ENCODE results near the gene HMGA1. TPM values are rescaled to one million over a fixed set of nuclear protein-coding genes. Genes with fewer than 3 reads are reported as not detected.
"Not testable (repeated sequence)": the region's sequence is repeated elsewhere in the genome, so short reads cannot be mapped to it uniquely, and the experiment has no call there.

Gene HMGA1
- total and polyA plus RNA-seq, 8 donors: 17.0 to 38.7 (median 21.5) TPM

- Histone ChIP-seq H3K4me3 (no peak overlapping the region), H3K9me3 (no peaks in the 10 kb centered on the region), H3K4me1 (no peaks in the 10 kb centered on the region), H3K27ac (no peak overlapping the region), H3K36me3 (no peaks in the 10 kb centered on the region), H3K27me3 (no peaks in the 10 kb centered on the region)
- no peak for FAIRE-seq
- intact Hi-C loops (cut with DNase I): no loop called here
- no peak for ATAC-seq
- WGBS, 2 donors: 88 to 89% methylated on average over 2 of the region's 2 CpGs
- no peak for DNase-seq
- TF ChIP-seq CTCF (IDR thresholded peaks at IDR 0.05): no peak
Observed at GRCh38 chr6:34267746-34268145, 31.1 kb downstream of the HMGA1 start.

DNA sequence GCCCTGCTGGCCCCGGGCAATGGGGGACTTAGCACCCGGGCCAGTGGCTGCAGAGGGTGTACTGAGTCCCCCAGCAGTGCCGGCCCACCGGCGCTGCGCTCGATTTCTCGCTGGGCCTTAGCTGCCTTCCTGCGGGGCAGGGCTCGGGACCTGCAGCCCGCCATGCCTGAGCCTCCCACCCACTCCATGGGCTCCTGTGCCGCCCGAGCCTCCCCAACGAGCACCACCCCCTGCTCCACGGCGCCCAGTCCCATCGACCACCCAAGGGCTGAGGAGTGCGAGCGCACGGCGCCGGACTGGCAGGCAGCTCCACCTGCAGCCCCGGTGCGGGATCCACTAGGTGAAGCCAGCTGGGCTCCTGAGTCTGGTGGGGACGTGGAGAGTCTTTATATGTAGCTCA lies 32.5 kb downstream of the HMGA1 start:
- ATAC-seq: not testable (repeated sequence)

DNA sequence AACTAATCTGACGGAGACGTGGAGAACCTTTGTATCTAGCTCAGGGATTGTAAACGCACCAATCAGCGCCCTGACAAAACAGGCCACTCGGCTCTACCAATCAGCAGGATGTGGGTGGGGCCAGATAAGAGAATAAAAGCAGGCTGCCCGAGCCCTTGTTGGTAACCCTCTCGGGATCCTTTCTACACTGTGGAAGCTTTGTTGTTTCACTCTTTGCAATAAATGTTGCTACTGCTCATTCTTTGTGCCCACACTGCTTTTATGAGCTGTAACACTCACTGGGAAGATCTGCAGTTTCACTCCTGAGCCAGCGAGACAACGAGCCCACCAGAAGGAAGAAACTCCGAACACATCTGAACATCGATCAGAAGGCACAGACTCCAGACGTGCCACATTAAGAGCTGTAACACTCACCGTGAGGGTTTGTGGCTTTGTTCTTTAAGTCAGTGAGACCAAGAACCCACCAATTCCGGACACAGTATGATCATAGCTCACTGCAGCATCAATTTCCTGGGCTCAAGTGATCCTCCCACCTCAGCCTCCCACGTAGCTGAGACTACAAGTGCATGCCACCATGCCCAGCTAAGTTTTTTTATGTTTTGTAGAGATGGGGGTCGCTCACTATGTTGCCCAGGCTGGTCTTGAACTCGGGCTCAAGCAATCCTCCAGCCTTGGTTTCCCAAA lies 33.1 kb downstream of the HMGA1 start:
- DNase-seq; H3K36me3 ChIP-seq; H3K9me3 ChIP-seq; ATAC-seq; H3K4me3 ChIP-seq; H3K27me3 ChIP-seq; intact Hi-C loops (cut with DNase I); FAIRE-seq; H3K4me1 ChIP-seq; H3K27ac ChIP-seq: not testable (repeated sequence)
- 73 to 76% methylated on average over 17 of the region's 17 CpGs for WGBS, 2 donors

More for the DNA sequence above, 32.5 kb downstream of the HMGA1 start:
- H3K4me3 ChIP-seq; H3K27me3 ChIP-seq; H3K4me1 ChIP-seq; FAIRE-seq; H3K27ac ChIP-seq; DNase-seq; H3K36me3 ChIP-seq; intact Hi-C loops (cut with DNase I); H3K9me3 ChIP-seq: not testable (repeated sequence)
- 92% methylated on average over 21 of the region's 25 CpGs; no CpG with 5 or more reads in 1 of the 2 donors for WGBS, 2 donors

GRCh38 chr6:34272013-34272926 lies 35.6 kb downstream of the HMGA1 start:
- H3K27ac ChIP-seq: no peak overlapping the region
- H3K4me3 ChIP-seq: no peak overlapping the region
- intact Hi-C loops (cut with DNase I): no loop called here
- no peaks in the 10 kb centered on the region for H3K9me3 ChIP-seq
- ATAC-seq: peak in 2 of 4 donors; percentile 54 to 73
- TF ChIP-seq CTCF (IDR thresholded peaks at IDR 0.05): no peak
- no peak for FAIRE-seq
- no peak for DNase-seq
- H3K27me3 ChIP-seq: no peaks in the 10 kb centered on the region
- no peaks in the 10 kb centered on the region for H3K36me3 ChIP-seq
- 89 to 92% methylated on average over 13 of the region's 13 CpGs for WGBS, 2 donors
- peaks cover 0 to 6% (median 0%) of the 10 kb centered on the region in 3 donors for H3K4me1 ChIP-seq

DNA sequence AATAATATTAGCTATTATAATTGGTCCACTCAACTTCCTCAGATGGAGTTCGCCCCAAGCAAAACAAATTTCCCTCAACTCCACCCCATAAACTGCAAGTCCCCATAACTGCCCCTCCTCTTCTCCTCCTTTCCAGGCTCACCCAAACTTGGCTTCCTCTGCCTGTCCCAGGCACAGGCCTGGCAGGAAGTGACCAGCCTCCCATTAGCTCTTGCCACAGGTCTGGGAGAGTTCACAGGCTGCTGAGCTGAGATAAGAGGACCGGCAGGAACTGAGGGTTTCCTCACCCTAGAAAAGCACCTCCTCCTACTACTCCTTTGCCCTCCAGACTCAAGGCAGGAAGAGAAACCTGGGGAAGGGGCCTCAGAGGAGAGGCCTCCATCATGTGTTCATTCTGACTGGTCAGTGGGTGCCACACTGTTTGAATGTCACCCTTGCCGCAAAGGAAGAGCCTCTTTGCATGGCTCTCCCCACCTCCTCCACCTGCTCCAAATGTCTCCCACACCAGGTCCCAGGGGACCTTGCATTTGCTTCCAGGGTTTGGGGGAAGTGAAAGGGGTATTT lies 36.7 kb downstream of the HMGA1 start:
- intact Hi-C loops (cut with DNase I): no loop called here
- peak in 5 of 6 donors; percentile 47 to 64 (median 62) for DNase-seq

More for the DNA sequence above, 36.7 kb downstream of the HMGA1 start:
- WGBS, 2 donors: 59 to 61% methylated on average over 3 of the region's 3 CpGs
- Histone ChIP-seq H3K27me3 (no peaks in the 10 kb centered on the region), H3K4me1 (peaks cover 0 to 6% (median 0%) of the 10 kb centered on the region in 3 donors), H3K36me3 (no peaks in the 10 kb centered on the region), H3K9me3 (no peaks in the 10 kb centered on the region), H3K27ac (no peak overlapping the region), H3K4me3 (no peak overlapping the region)
- no peak for TF ChIP-seq CTCF (IDR thresholded peaks at IDR 0.05)
- FAIRE-seq (no peak), ATAC-seq (peak; percentile 87 to 96 (median 92))

All from pancreas (tissue), 10 donors.